H4 (cell line): ENCODE measurements around the gene PAMR1. TPM values are rescaled to one million over a fixed set of nuclear protein-coding genes. Genes with fewer than 3 reads are reported as not detected.
"Not testable (repeated sequence)": the region's sequence is repeated elsewhere in the genome, so short reads cannot be mapped to it uniquely, and the experiment has no call there.

ENCODE experiments used
- DNase-seq: peaks from one replicate; pipeline ENCODE4 v3.0.0-alpha.2; 2015; ENCODE audit warnings: low spot score
- total RNA-seq: library from RNA; depleted of rRNA; stranded (reverse); fragments of >200 nt; shearing (Covaris generic); gene quantifications from 2 replicates; pipeline ENCODE4 v1.2.3, GENCODE V29; 2014; rRNA removed

The PAMR1 gene
- 0.06 and 0.35 TPM in 2 replicates for total RNA-seq

- DNase-seq = no peak
Observed at GRCh38 chr11:35525501-35526175, at the start of gene PAMR1. TSS of gene PAMR1 (minus strand) at chr11:35525616. CDS start at chr11:35525585, 31 bp downstream.

- no peak for DNase-seq
Observed at GRCh38 chr11:35571696-35572095, 46.3 kb upstream of the PAMR1 start.

- peak; percentile 78 for DNase-seq
Observed at GRCh38 chr11:35567737-35568465, 42.5 kb upstream of the PAMR1 start.

GRCh38 chr11:35566885-35567284 is 41.5 kb upstream of the PAMR1 start:
- no peak for DNase-seq

GRCh38 chr11:35566181-35566580 is 40.8 kb upstream of the PAMR1 start:
- DNase-seq = no peak

- no peak for DNase-seq
Observed at GRCh38 chr11:35564245-35564595, 38.8 kb upstream of the PAMR1 start.

- DNase-seq = no peak
Observed at GRCh38 chr11:35563484-35564244, 38.2 kb upstream of the PAMR1 start.

GRCh38 chr11:35559949-35560348 is 34.5 kb upstream of the PAMR1 start:
- DNase-seq = no peak

- no peak for DNase-seq
Observed at GRCh38 chr11:35558513-35558912, 33.1 kb upstream of the PAMR1 start.

GRCh38 chr11:35555488-35555887 is 30.1 kb upstream of the PAMR1 start:
- DNase-seq = no peak

GRCh38 chr11:35554491-35555437 is 29.3 kb upstream of the PAMR1 start:
- no peak for DNase-seq

- DNase-seq = peak; percentile 41
Observed at GRCh38 chr11:35553831-35554230, 28.4 kb upstream of the PAMR1 start.

- no peak for DNase-seq
Observed at GRCh38 chr11:35553021-35553420, 27.6 kb upstream of the PAMR1 start.

GRCh38 chr11:35552616-35553015 is 27.2 kb upstream of the PAMR1 start:
- no peak for DNase-seq

GRCh38 chr11:35550374-35551036 is 25.1 kb upstream of the PAMR1 start:
- no peak for DNase-seq

- DNase-seq = peak; percentile 83
Observed at GRCh38 chr11:35549787-35550186, 24.4 kb upstream of the PAMR1 start.

- DNase-seq = no peak
Observed at GRCh38 chr11:35548925-35549561, 23.6 kb upstream of the PAMR1 start.

GRCh38 chr11:35547995-35548394 is 22.6 kb upstream of the PAMR1 start:
- not testable (repeated sequence) for DNase-seq

GRCh38 chr11:35546317-35546716 is 20.9 kb upstream of the PAMR1 start:
- DNase-seq = no peak

- DNase-seq = no peak
Observed at GRCh38 chr11:35545391-35546003, 20.1 kb upstream of the PAMR1 start.
